Panc1 (cell line): ENCODE results near the gene OTX1. TPM values are rescaled to one million over a fixed set of nuclear protein-coding genes. Genes with fewer than 3 reads are reported as not detected.

Source experiments
- ATAC-seq: fragments of 200-7000 bp; cut with Tn5 transposase; 2 replicates; pipeline ENCODE4 v1.9.1; 2020; ENCODE audit warnings: mild to moderate bottlenecking, moderate library complexity
- BruUV-seq: library from RNA; stranded (reverse); fragments of 400-500 nt; replicated peaks from 2 replicates; lab custom pipeline; 2021; lab: Mats Ljungman, UMichigan
- CTCF ChIA-PET: fragments of 300-600 bp; sonication (Branson Sonifier 250); formaldehyde crosslinking; loops from one replicate; lab custom pipeline; 2022; ENCODE audit warnings: antibody characterized with exemption; lab: Charles Lee
- POLR2A ChIA-PET: fragments of 300-600 bp; sonication (Branson Sonifier 250); formaldehyde crosslinking; loops from one replicate; lab custom pipeline; 2022; ENCODE audit warnings: antibody characterized with exemption; lab: Charles Lee
- DNase-seq: peaks from one replicate; pipeline ENCODE4 v3.0.0-alpha.2; 2010; ENCODE audit warnings: low read depth, low spot score
- H3K27ac ChIP-seq: 2 replicates; pipeline ENCODE4 v1.5.1; 2011; ENCODE audit warnings: mild to moderate bottlenecking, low read length, inconsistent platforms
- H3K27me3 ChIP-seq: fragments of 200-500 bp; sonication (Bioruptor generic); 2 replicates; pipeline ENCODE4 v1.6.0; 2014; ENCODE audit warnings: low read length, inconsistent platforms; ENCODE audit not compliant: control insufficient read depth, insufficient read depth
- H3K36me3 ChIP-seq: fragments of 200-500 bp; sonication (Bioruptor generic); 2 replicates; pipeline ENCODE4 v1.5.1; 2014; ENCODE audit warnings: inconsistent platforms, mild to moderate bottlenecking, low read length, moderate library complexity; ENCODE audit not compliant: control insufficient read depth, insufficient read depth
- H3K4me1 ChIP-seq: 2 replicates; pipeline ENCODE4 v1.5.1; 2011; ENCODE audit warnings: inconsistent platforms, mild to moderate bottlenecking, low read length, moderate library complexity; ENCODE audit not compliant: control insufficient read depth, insufficient read depth
- H3K4me3 ChIP-seq, 2 experiments: 2 replicates each; pipeline ENCODE4 v1.5.1; 2011 to 2012; ENCODE audit warnings: low read depth in 2 of 2, low read length in 2 of 2, mild to moderate bottlenecking in 2 of 2, inconsistent platforms in 1 of 2, moderate library complexity in 1 of 2
- H3K9me3 ChIP-seq: fragments of 200-500 bp; sonication (Bioruptor generic); 2 replicates; pipeline ENCODE4 v1.5.1; 2014; ENCODE audit warnings: low read depth, mild to moderate bottlenecking, inconsistent platforms, low read length, moderate library complexity; ENCODE audit not compliant: control insufficient read depth, insufficient read depth
- CTCF ChIP-seq: fragments of 450-650 bp; IDR thresholded peaks from 2 replicates; pipeline ENCODE4 v1.5.1; 2017; ENCODE audit warnings: mild to moderate bottlenecking
- POLR2AphosphoS5 ChIP-seq: IDR thresholded peaks from 2 replicates; pipeline ENCODE4 v1.6.1; 2012; ENCODE audit warnings: mild to moderate bottlenecking, low read depth, low read length, moderate library complexity
- REST ChIP-seq, 2 experiments: IDR thresholded peaks; 2 replicates each; pipeline ENCODE4 v1.6.1; 2011 to 2012; ENCODE audit warnings: low read depth in 2 of 2, control low read depth in 1 of 2, low read length in 1 of 2, mild to moderate bottlenecking in 1 of 2, moderate library complexity in 1 of 2; ENCODE audit not compliant: insufficient read depth in 1 of 2
- SIN3A ChIP-seq: IDR thresholded peaks from 2 replicates; pipeline ENCODE4 v1.6.1; 2012; ENCODE audit warnings: low read depth, mild to moderate bottlenecking, low read length, moderate library complexity, borderline replicate concordance; ENCODE audit not compliant: insufficient read depth
- TCF7L2 ChIP-seq: IDR thresholded peaks from 2 replicates; pipeline ENCODE4 v1.6.1; 2011; ENCODE audit warnings: mild to moderate bottlenecking, low read depth, low read length, inconsistent platforms
- in situ Hi-C: cut with HindIII; loops from 2 replicates; pipeline ENCODE4 v1.10.0; 2016; ENCODE audit warnings: low sequenced_read_pairs, low pct_unique_long_range_greater_than_20kb
- intact Hi-C: fragments of 100-400 bp; cut with micrococcal nuclease; formaldehyde crosslinking; loops from one replicate; pipeline ENCODE4 v1.10.0; 2022; ENCODE audit not compliant: unreplicated experiment
- total RNA-seq: library from RNA; stranded (reverse); gene quantifications from one replicate; pipeline ENCODE4 v1.2.1, GENCODE V29; 2021; ENCODE audit not compliant: unreplicated experiment

OTX1 gene
- total RNA-seq, 1 experiment from 2014 or later: 4.2 TPM

- no peaks in the 10 kb centered on the region for H3K4me1 ChIP-seq
- ATAC-seq (no peak), DNase-seq (no peak)
- CTCF ChIA-PET: no interaction called here
- H3K9me3 ChIP-seq: no peaks in the 10 kb centered on the region; the same call in 1 of the 2 replicates
- no TSS peak for BruUV-seq
- POLR2A ChIA-PET: no interaction called here
- intact Hi-C loops (no loop called here), in situ Hi-C loops (no loop called here)
- TF ChIP-seq REST (IDR thresholded peaks at IDR 0.05; ENCODE audit: insufficient read depth in 1 of 2, low read depth in 2 of 2, low read length in 1 of 2) (no peak), SIN3A (no peak), CTCF (no peak), POLR2AphosphoS5 (no peak), TCF7L2 (no peak)
- no peaks in the 10 kb centered on the region for H3K36me3 ChIP-seq
- H3K4me3 ChIP-seq: no peak overlapping the region
- H3K27me3 ChIP-seq: no peaks in the 10 kb centered on the region
- no peak overlapping the region for H3K27ac ChIP-seq
Observed at GRCh38 chr2:63101954-63102353, 51.3 kb downstream of the OTX1 start.

GRCh38 chr2:63104482-63104881 lies 53.9 kb downstream of the OTX1 start:
- ChIA-PET CTCF (no interaction called here), POLR2A (no interaction called here)
- no peaks in the 10 kb centered on the region; the same call in 1 of the 2 replicates for H3K9me3 ChIP-seq
- H3K4me1 ChIP-seq: no peaks in the 10 kb centered on the region
- no peak for ATAC-seq
- TF ChIP-seq REST (IDR thresholded peaks at IDR 0.05; ENCODE audit: insufficient read depth in 1 of 2, low read depth in 2 of 2, low read length in 1 of 2) (no peak), CTCF (no peak), TCF7L2 (no peak), POLR2AphosphoS5 (no peak), SIN3A (no peak)
- H3K27me3 ChIP-seq: no peaks in the 10 kb centered on the region
- H3K36me3 ChIP-seq: no peaks in the 10 kb centered on the region
- in situ Hi-C loops: no loop called here
- no peak overlapping the region for H3K4me3 ChIP-seq
- no peak for DNase-seq
- intact Hi-C loops: no loop called here
- BruUV-seq: no TSS peak
- H3K27ac ChIP-seq: no peak overlapping the region
